Large intestine (tissue), 3 donors: ENCODE measurements around the gene GPC5. TPM values are rescaled to one million over a fixed set of nuclear protein-coding genes. Genes with fewer than 3 reads are reported as not detected.

ENCODE experiments used
- DNase-seq, 2 donors: peaks; one replicate each; pipeline versions ENCODE4 v3.0.0 to v3.0.0-alpha.2; 2013
- H3K27ac ChIP-seq: one replicate; pipeline ENCODE4 v1.5.1; 2013; ENCODE audit warnings: low read length
- H3K27me3 ChIP-seq: 2 replicates; pipeline ENCODE4 v1.6.1; 2013; ENCODE audit warnings: low read length; ENCODE audit not compliant: control insufficient read depth, insufficient read depth
- H3K36me3 ChIP-seq: 2 replicates; pipeline ENCODE4 v1.6.1; 2013; ENCODE audit warnings: low read length; ENCODE audit not compliant: control insufficient read depth, insufficient read depth
- H3K4me1 ChIP-seq: one replicate; pipeline ENCODE4 v1.6.1; 2013; ENCODE audit warnings: low read length; ENCODE audit not compliant: control insufficient read depth, insufficient read depth
- H3K4me3 ChIP-seq: one replicate; pipeline ENCODE4 v1.5.1; 2013; ENCODE audit warnings: low read length
- H3K9me3 ChIP-seq: one replicate; pipeline ENCODE4 v1.6.1; 2013; ENCODE audit warnings: mild to moderate bottlenecking, low read depth, low read length, moderate library complexity; ENCODE audit not compliant: control insufficient read depth
- WGBS: methylation state at CpG from one replicate; pipeline ENCODE4 v1.1.5; 2013; ENCODE audit warnings: low lambda C conversion rate; ENCODE audit not compliant: insufficient coverage; 5-methylcytosine and 5-hydroxymethylcytosine counted together
- polyA plus RNA-seq: library from polyadenylated mRNA; unstranded; fragments of 120-200 nt; gene quantifications from one replicate; pipeline ENCODE4 v1.2.1, GENCODE V29; 2013

The GPC5 gene
- polyA plus RNA-seq, 1 donor, result 0.42 TPM

DNA sequence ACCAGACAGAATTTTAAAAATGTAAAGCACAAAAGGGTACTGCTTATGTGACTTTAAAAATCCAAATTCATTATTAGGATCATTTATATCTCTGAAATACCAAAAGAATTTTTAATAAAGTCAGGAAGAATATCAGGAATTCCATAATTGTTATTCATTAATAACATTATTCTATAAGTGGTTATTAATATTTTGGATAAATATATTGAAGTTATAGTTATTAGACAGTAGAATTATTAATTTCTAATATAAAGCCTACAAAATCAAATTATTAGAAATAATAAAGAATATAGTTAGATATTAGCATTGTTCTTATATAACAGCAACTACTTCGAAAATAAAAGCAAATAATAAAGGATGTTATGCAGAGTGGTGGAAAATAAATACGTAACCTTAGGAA, 105.8 kb downstream of the GPC5 start:
- Histone ChIP-seq H3K9me3 (no peaks in the 10 kb centered on the region), H3K4me1 (no peaks in the 10 kb centered on the region), H3K27me3 (no peaks in the 10 kb centered on the region), H3K27ac (no peak overlapping the region), H3K36me3 (no peaks in the 10 kb centered on the region), H3K4me3 (no peak overlapping the region)
- 73% methylated on average over 1 of the region's 2 CpGs for WGBS
- no peak for DNase-seq

DNA sequence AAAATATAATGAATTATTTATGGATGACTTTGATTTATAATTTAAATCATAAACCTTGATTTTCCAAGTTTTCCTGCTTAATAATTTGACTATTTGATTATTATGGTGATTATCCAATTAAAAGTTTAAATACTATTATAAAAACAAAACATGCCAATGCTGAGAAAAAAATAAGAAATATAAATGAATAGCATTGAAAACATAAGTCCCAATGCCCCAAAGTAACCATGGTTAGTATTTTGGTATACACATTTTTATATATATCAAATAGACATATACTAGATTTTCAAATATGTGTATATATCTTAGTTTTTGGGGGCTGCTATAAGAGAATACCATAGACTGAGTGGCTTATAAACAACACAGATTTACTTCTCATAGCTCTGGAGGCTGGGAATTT, 108.3 kb downstream of the GPC5 start:
- no peak overlapping the region for H3K27ac ChIP-seq
- H3K9me3 ChIP-seq, result no peaks in the 10 kb centered on the region
- no peak overlapping the region for H3K4me3 ChIP-seq
- no peaks in the 10 kb centered on the region for H3K36me3 ChIP-seq
- no peaks in the 10 kb centered on the region for H3K27me3 ChIP-seq
- H3K4me1 ChIP-seq, result no peaks in the 10 kb centered on the region
- no peak for DNase-seq

DNA sequence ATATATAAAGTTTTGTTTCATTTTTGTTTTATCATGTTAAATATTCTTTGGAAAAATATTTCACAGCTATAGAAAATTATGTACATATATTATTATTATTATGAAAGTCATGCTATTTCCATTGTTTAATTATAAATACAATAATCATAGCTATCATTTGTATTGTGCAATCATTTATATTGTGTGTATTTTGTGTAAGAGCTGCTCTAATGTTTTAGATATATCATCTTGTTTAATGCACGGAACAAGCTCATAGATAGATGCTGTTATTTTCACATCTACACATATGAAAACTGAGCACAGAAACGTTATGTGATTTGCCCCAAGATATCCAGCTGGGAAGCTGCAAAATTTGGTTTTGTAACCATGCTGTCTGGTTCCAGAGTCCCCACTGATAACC, 111.6 kb downstream of the GPC5 start:
- 67% methylated on average over 1 of the region's 2 CpGs for WGBS
- no peak for DNase-seq
- Histone ChIP-seq H3K4me1 (no peaks in the 10 kb centered on the region), H3K9me3 (no peaks in the 10 kb centered on the region), H3K27me3 (no peaks in the 10 kb centered on the region), H3K4me3 (no peak overlapping the region), H3K27ac (no peak overlapping the region), H3K36me3 (no peaks in the 10 kb centered on the region)

DNA sequence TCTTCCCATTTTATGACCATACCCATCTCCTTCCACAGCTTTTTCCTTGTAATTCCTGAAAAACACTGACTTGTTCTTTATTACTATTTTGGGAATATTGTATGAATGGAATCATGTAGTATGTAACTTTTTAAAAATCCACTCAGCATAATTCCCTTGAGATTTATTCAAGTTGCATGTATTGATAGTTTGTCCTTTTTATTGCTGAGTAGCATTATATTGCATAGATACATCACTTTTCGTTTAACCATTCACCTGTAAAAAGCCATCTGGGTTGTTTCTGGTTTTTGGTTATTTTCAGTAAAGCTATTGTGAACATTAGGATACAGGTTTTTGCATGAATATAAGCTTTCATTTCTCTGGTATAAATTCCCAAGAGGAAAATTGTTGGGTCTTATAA, 115.4 kb downstream of the GPC5 start:
- Histone ChIP-seq H3K4me3 (no peak overlapping the region), H3K27me3 (no peaks in the 10 kb centered on the region), H3K4me1 (no peaks in the 10 kb centered on the region), H3K27ac (no peak overlapping the region), H3K36me3 (no peaks in the 10 kb centered on the region), H3K9me3 (no peaks in the 10 kb centered on the region)
- DNase-seq, result no peak
- WGBS, result 88% methylated on average over 1 of the region's 1 CpG

DNA sequence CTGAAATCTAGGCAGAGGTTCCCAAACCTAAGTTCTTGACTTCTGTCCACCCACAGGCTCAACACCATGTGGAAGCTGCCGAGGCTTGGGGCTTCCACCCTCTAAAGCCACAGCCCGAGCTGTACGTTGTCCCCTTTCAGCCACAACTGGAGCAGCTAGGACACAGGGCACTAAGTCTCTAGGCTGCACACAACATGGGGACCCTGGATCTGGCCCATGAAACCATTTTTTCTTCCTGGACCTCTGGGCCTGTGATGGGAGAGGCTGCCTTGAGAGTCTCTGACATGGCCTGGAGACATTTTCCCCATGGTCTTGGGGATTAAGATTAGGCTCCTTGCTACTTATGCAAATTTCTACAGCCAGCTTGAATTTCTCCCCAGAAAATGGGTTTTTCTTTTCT, 118.4 kb downstream of the GPC5 start:
- Histone ChIP-seq H3K36me3 (no peaks in the 10 kb centered on the region), H3K27ac (no peak overlapping the region), H3K4me1 (no peaks in the 10 kb centered on the region), H3K9me3 (no peaks in the 10 kb centered on the region), H3K4me3 (no peak overlapping the region), H3K27me3 (no peaks in the 10 kb centered on the region)
- no CpG with 5 or more reads among the region's 3 CpGs for WGBS
- no peak for DNase-seq

DNA sequence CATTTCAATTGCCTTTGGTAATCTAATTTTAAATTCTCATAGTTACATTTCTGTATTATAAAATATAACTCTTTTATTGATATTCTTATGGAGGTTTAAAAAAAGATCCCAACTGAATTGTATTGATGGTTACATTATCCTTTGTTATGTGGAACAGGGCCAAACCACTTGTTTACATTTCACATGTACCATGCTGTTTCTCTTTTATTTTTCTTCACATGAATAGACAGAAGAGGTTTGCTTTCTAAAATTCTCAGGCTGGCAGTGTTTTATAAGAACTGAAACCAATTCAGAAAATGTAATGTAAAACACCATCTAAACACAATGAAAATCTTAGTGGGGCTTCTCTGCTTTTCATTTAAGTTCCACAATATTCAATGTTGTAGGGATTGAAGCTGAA, 122.5 kb downstream of the GPC5 start:
- Histone ChIP-seq H3K9me3 (no peaks in the 10 kb centered on the region), H3K4me1 (no peaks in the 10 kb centered on the region), H3K27ac (no peak overlapping the region), H3K4me3 (no peak overlapping the region), H3K27me3 (no peaks in the 10 kb centered on the region), H3K36me3 (no peaks in the 10 kb centered on the region)
- no peak for DNase-seq

DNA sequence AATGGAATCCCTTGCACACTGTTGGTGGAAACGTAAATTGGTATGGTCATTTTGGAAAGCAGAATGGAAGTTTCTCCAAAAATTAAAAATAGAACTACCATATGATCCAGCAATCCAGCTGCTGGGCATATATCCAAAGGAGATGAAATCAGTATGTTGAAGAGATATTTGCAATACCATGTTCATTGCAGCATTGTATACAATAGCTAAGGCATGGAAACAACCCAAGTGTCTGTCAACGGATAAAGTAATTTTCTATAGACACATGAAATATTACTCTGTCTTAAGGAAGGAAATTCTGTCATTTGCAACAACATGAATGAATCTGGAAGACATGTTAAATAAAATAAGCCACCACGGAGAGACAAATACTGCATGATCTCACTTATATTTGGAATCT, 124.7 kb downstream of the GPC5 start:
- no peaks in the 10 kb centered on the region for H3K27me3 ChIP-seq
- DNase-seq, result no peak
- H3K9me3 ChIP-seq, result no peaks in the 10 kb centered on the region
- H3K36me3 ChIP-seq, result no peaks in the 10 kb centered on the region
- H3K4me1 ChIP-seq, result no peaks in the 10 kb centered on the region
- WGBS, result 100% methylated on average over 3 of the region's 3 CpGs
- H3K4me3 ChIP-seq, result no peak overlapping the region
- no peak overlapping the region for H3K27ac ChIP-seq

DNA sequence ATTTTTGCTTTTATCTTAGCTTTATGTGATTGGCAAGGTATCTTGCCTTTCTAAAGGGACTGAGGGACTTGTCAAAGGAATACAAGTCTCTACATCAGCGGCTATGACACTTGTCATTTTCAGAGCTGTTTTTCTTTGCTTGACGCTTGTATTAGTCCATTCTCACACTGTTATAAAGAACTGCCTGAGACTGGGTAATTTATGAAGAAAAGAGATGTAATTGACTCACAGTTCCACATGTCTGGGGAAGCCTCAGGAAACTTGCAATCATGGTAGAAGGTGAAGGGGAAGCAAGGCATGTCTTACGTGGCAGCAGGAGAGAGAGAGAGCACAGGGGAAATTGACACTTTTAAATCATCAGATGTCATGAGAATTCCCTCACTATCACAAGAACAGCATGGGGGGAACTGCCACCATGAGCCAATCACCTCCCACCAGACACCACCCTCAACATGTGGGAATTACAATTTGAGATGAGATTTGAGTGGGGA, 128.2 kb downstream of the GPC5 start:
- Histone ChIP-seq H3K27ac (no peak overlapping the region), H3K4me1 (no peaks in the 10 kb centered on the region), H3K9me3 (no peaks in the 10 kb centered on the region), H3K4me3 (no peak overlapping the region), H3K36me3 (no peaks in the 10 kb centered on the region), H3K27me3 (no peaks in the 10 kb centered on the region)
- no peak for DNase-seq
- 100% methylated on average over 2 of the region's 3 CpGs for WGBS

DNA sequence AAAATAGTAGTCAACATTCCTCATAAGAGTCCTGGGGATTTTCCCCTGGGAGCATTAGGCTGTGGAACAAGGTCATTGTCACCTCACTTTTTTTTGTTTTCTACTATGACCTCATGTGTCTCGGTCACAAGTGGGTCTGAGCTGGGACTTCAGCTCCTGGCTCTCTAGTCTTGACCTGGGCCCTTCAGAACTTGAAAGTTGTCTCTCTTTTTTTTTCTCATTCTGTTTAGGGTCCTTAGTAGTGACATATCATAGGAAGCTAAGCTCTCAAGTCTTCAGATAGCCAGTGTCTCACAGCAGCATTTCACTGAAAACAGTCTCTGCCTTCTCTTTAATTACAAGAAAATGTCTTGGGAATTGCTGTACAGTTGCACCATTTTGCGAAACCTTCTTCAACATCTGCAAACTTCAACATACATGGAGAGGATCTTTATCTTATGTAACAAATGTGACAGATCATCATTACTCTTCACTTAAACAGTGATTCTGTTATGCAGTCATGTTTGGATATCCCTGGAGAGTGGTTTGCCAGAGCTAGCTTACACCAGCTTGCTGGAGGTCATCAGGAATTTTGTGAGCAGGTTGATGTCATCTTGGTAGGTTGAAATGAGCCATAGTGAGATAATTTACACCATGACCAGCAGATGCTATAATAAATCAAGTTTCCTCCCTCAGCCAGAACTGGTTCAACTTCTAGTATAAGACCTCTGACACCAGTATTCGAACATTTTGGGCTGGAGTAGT, 131.5 kb downstream of the GPC5 start:
- WGBS, result no CpG with 5 or more reads among the region's 3 CpGs

DNA sequence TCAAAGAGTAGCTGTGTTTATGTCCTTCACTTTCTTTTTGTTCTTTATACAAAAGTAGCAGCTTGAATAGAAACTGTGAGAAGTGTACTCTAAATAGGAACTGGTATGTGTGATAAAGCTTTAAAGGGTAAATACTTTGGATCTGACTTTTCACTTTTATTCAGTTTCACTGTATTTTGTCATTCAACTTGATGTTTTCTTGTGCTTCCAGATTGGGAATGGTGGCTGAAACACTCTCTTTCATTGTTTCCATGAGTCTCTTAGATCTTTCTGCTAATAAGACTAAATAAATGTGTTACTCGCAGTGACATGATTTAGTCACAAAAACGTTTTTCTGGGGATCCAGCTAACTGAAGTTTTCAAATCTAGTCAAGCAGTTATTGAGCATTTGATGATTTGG, 133.2 kb downstream of the GPC5 start:
- Histone ChIP-seq H3K27ac (no peak overlapping the region), H3K4me3 (no peak overlapping the region), H3K9me3 (no peaks in the 10 kb centered on the region), H3K4me1 (no peaks in the 10 kb centered on the region), H3K36me3 (no peaks in the 10 kb centered on the region), H3K27me3 (no peaks in the 10 kb centered on the region)
- WGBS, result 29% methylated on average over 1 of the region's 2 CpGs
- DNase-seq, result no peak

More for the DNA sequence above, 131.5 kb downstream of the GPC5 start:
- no peak overlapping the region for H3K4me3 ChIP-seq
- no peak for DNase-seq
- H3K4me1 ChIP-seq, result no peaks in the 10 kb centered on the region
- H3K9me3 ChIP-seq, result no peaks in the 10 kb centered on the region
- H3K36me3 ChIP-seq, result no peaks in the 10 kb centered on the region
- no peaks in the 10 kb centered on the region for H3K27me3 ChIP-seq
- no peak overlapping the region for H3K27ac ChIP-seq

DNA sequence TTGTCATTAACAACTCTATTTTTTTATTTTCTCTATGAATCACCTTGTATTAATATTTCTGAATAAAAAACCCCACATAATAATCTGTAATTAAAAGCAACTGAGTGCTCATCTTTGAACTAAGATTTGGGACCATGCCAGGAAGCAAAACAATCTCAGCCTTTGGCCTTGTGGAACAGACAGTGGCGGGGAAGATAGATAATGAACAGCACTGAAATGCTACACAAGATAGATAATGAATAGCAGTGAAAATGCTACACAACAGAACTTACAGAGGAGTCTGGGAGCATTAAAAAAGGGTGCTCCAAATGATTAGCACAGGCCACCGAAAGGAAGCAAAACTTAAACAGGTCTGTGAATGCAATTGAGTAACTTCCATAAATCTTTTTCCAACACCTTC, 134.9 kb downstream of the GPC5 start:
- H3K4me3 ChIP-seq, result no peak overlapping the region
- no peaks in the 10 kb centered on the region for H3K4me1 ChIP-seq
- no peaks in the 10 kb centered on the region for H3K36me3 ChIP-seq
- 83% methylated on average over 1 of the region's 2 CpGs for WGBS
- DNase-seq, result no peak
- H3K27me3 ChIP-seq, result no peaks in the 10 kb centered on the region
- no peak overlapping the region for H3K27ac ChIP-seq
- H3K9me3 ChIP-seq, result no peaks in the 10 kb centered on the region
